HPDE6-E6E7 (cell line): ENCODE measurements around the gene CT45A6.
"Not testable (repeated sequence)": the region's sequence is repeated elsewhere in the genome, so short reads cannot be mapped to it uniquely, and the experiment has no call there.

ENCODE experiments used
- DNase-seq: peaks from one replicate; pipeline ENCODE4 v3.0.0; 2011; ENCODE audit warnings: missing footprints; ENCODE audit errors: extremely low spot score

CT45A6 gene

GRCh38 chrX:135802687-135803086 lies at the start of gene CT45A6:
CT45A6 (minus strand) TSS chrX:135802787; CDS start chrX:135798993, 3,794 bp downstream.
- DNase-seq = not testable (repeated sequence)

GRCh38 chrX:135837180-135837579 lies 34.6 kb upstream of the CT45A6 start, which contains the start of gene CT45A7:
CT45A7 (minus strand) TSS chrX:135837280; CDS start chrX:135833533, 3,747 bp downstream.
- DNase-seq = not testable (repeated sequence)

- DNase-seq = not testable (repeated sequence)
Measured at GRCh38 chrX:135819912-135820311, 17.3 kb upstream of the CT45A6 start, which contains the start of gene CT45A2. CT45A2 (minus strand) TSS chrX:135820012; CDS start chrX:135816265, 3,747 bp downstream.

GRCh38 chrX:135785403-135785802 lies 17.2 kb downstream of the CT45A6 start, which contains the start of gene CT45A5:
CT45A5 (minus strand) TSS chrX:135785503; CDS start chrX:135781729, 3,774 bp downstream.
- not testable (repeated sequence) for DNase-seq

- not testable (repeated sequence) for DNase-seq
Measured at GRCh38 chrX:135768091-135768490, 34.5 kb downstream of the CT45A6 start, which contains the start of gene CT45A3. CT45A3 (minus strand) TSS chrX:135768191; CDS start chrX:135764444, 3,747 bp downstream.

- DNase-seq = not testable (repeated sequence)
Measured at GRCh38 chrX:135744739-135745138, 57.8 kb downstream of the CT45A6 start.
